K562 (cell line): ENCODE measurements around the gene NR4A2. TPM values are rescaled to one million over a fixed set of nuclear protein-coding genes. Genes with fewer than 3 reads are reported as not detected.

Experiments
- ARID2 ChIP-seq: fragments of 450-650 bp; IDR thresholded peaks from 2 replicates; pipeline ENCODE4 v1.6.1; 2017; ENCODE audit warnings: antibody characterized with exemption, mild to moderate bottlenecking
- BDP1 ChIP-seq: IDR thresholded peaks from 3 replicates; pipeline ENCODE4 v1.6.1; 2011; ENCODE audit not compliant: insufficient read length, insufficient read depth
- CBX8 ChIP-seq: fragments of 200-600 bp; sonication (generic); IDR thresholded peaks from 2 replicates; pipeline ENCODE4 v1.6.1; 2012; ENCODE audit warnings: borderline replicate concordance, mixed run types, low read depth, mild to moderate bottlenecking, moderate library complexity, mixed read lengths, low read length, control low read depth, inconsistent platforms; ENCODE audit not compliant: poor library complexity, severe bottlenecking; ENCODE audit errors: extremely low read depth
- CC2D1A ChIP-seq: fragments of 450-650 bp; IDR thresholded peaks from 2 replicates; pipeline ENCODE4 v1.6.1; 2017; ENCODE audit warnings: mild to moderate bottlenecking
- FUS ChIP-seq: fragments of 200-400 bp; formaldehyde crosslinking; optimal IDR thresholded peaks from 2 replicates; pipeline ENCODE3; 2017; ENCODE audit warnings: low read depth, low read length
- NCOA6 ChIP-seq: fragments of 450-650 bp; IDR thresholded peaks from 2 replicates; pipeline ENCODE4 v1.6.1; 2017; ENCODE audit warnings: mild to moderate bottlenecking
- PTTG1 ChIP-seq: fragments of 450-650 bp; IDR thresholded peaks from 2 replicates; pipeline ENCODE4 v1.6.1; 2016; ENCODE audit warnings: low read depth, mild to moderate bottlenecking, missing genetic modification characterization, missing compliant biosample characterization
- SREBF2 ChIP-seq: sonication (generic); formaldehyde crosslinking; IDR thresholded peaks from 2 replicates; pipeline ENCODE4 v1.4.0; 2020; ENCODE audit warnings: mild to moderate bottlenecking, missing genetic modification reagents
- TCFL5 ChIP-seq: fragments of 250-450 bp; sonication (Bioruptor Pico); conservative IDR thresholded peaks from 2 replicates; pipeline ENCODE4 v1.6.1; 2021; ENCODE audit warnings: mild to moderate bottlenecking, moderate library complexity, matching md5 sums
- THRAP3 ChIP-seq: fragments of 450-650 bp; IDR thresholded peaks from 2 replicates; pipeline ENCODE4 v1.6.1; 2016; ENCODE audit warnings: mild to moderate bottlenecking, inconsistent platforms, borderline replicate concordance
- TOE1 ChIP-seq, 2 experiments: fragments of 450-650 bp in 1 of 2; sonication (generic) in 1 of 2; formaldehyde crosslinking in 1 of 2; IDR thresholded peaks; 2 replicates each; pipeline versions ENCODE4 v1.7.1 to v1.8.0; 2016 to 2022; ENCODE audit warnings: borderline replicate concordance in 2 of 2, mild to moderate bottlenecking in 2 of 2, antibody characterized with exemption in 1 of 2, inconsistent platforms in 1 of 2, low read depth in 1 of 2, missing genetic modification reagents in 1 of 2, moderate library complexity in 1 of 2
- YY1 ChIP-seq, 3 experiments: IDR thresholded peaks; 2 replicates each; pipeline ENCODE4 v1.6.1; 2011; ENCODE audit warnings: low read length in 2 of 3, mild to moderate bottlenecking in 2 of 3, moderate library complexity in 2 of 3, borderline replicate concordance in 1 of 3, control low read depth in 1 of 3, low read depth in 1 of 3; ENCODE audit not compliant: insufficient read depth in 3 of 3, insufficient replicate concordance in 2 of 3, control insufficient read depth in 1 of 3, insufficient read length in 1 of 3; ENCODE audit errors: extremely low read depth in 1 of 3
- ZNF232 ChIP-seq: sonication (generic); formaldehyde crosslinking; IDR thresholded peaks from 2 replicates; pipeline ENCODE4 v1.8.0; 2022; ENCODE audit warnings: mild to moderate bottlenecking, missing genetic modification reagents
- ZNF24 ChIP-seq: fragments of 450-650 bp; IDR thresholded peaks from 2 replicates; pipeline ENCODE4 v1.6.1; 2016
- polyA plus RNA-seq, 8 experiments: library from polyadenylated mRNA; depleted of rRNA in 4 of 8; stranded (reverse) in 5 of 8; unstranded in 3 of 8; fragments of >200 nt; fragmentation: Nextera tagmentation in 2 of 8; fragmentation: Illumina TruSeq in 1 of 8; extraction: Ambion mirVana in 2 of 8; extraction: Trizol in 1 of 8; gene quantifications; 2 replicates each; pipeline versions ENCODE4 v1.2.1 to v1.2.3, GENCODE V29; 2011 to 2014; ENCODE audit warnings: inconsistent platforms in 1 of 8, missing spikeins in 1 of 8
- total RNA-seq, 7 experiments: library from RNA; depleted of rRNA in 6 of 7; stranded (reverse); fragments of >200 nt in 6 of 7; fragmentation: Illumina TruSeq in 2 of 7; extraction: Trizol in 2 of 7; gene quantifications; 2 replicates each; pipeline versions ENCODE4 v1.2.1 to v1.2.3, GENCODE V29; 2011 to 2021; ENCODE audit warnings: low replicate concordance in 1 of 7
- TF ChIP-seq, protein P1 (sequence below): fragments of 450-650 bp; formaldehyde crosslinking; IDR thresholded peaks from 2 replicates; pipeline ENCODE4 v1.4.0; 2022; ENCODE audit warnings: missing genetic modification characterization
- TF ChIP-seq, protein P2 (sequence below): fragments of 450-650 bp; formaldehyde crosslinking; conservative IDR thresholded peaks from 2 replicates; pipeline ENCODE4 v1.4.0; 2022; ENCODE audit warnings: mild to moderate bottlenecking, missing genetic modification characterization
- TF ChIP-seq, protein P3 (sequence below): fragments of 250-450 bp; sonication (Bioruptor Pico); IDR thresholded peaks from 2 replicates; pipeline ENCODE4 v1.5.0; 2021
- TF ChIP-seq, protein P4 (sequence below): fragments of 250-450 bp; sonication (Bioruptor Pico); IDR thresholded peaks from 2 replicates; pipeline ENCODE4 v1.8.0; 2021; ENCODE audit warnings: mild to moderate bottlenecking, moderate library complexity
- TF ChIP-seq, protein P5 (sequence below): sonication (generic); formaldehyde crosslinking; IDR thresholded peaks from 2 replicates; pipeline ENCODE4 v1.8.0; 2023; ENCODE audit warnings: mild to moderate bottlenecking, missing genetic modification reagents

NR4A2 gene
- total and polyA plus RNA-seq, 9 of the 15 experiments (the other 6 are each of a cell fraction or from before 2014, with no cell fraction given) = 0.94 to 5.1 (median 1.3) TPM

DNA sequence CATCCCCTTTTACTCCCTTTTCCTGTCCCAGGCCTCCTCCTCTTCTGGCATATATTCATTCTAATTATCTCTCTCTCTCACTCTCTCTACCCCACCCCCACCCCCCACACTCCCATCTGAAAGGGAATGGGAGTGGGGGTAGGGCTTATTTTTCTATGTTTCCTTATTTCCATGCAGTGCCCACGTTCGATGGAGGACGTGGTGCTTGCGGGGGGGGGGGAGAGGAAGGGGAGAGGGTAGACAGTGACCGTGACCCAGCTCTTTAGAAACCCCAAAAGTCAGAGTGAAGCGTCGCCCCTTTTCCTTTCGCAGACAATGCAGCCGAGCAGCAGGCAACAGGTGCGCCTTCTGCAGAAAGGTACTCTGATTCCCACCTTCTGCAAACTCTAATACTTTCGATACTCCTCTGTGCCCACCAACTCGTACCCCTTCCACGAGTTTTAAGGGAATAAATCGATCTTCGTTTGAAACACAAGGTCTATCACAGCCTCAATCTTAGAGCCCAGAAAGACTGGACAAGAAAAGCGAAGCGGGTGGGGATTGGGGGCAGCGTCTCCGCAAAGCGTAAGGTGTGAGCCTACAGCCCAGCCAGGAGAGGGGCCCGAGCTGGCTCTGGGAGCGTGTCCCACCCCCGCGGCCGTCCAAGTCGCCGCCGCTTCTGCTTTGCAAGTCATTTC, 891 bp upstream of the NR4A2 start (continued):
- TF ChIP-seq, protein P1, sequence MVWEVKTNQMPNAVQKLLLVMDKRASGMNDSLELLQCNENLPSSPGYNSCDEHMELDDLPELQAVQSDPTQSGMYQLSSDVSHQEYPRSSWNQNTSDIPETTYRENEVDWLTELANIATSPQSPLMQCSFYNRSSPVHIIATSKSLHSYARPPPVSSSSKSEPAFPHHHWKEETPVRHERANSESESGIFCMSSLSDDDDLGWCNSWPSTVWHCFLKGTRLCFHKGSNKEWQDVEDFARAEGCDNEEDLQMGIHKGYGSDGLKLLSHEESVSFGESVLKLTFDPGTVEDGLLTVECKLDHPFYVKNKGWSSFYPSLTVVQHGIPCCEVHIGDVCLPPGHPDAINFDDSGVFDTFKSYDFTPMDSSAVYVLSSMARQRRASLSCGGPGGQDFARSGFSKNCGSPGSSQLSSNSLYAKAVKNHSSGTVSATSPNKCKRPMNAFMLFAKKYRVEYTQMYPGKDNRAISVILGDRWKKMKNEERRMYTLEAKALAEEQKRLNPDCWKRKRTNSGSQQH = no peak
- TF ChIP-seq FUS (no peak), THRAP3 (no peak), ZNF232 (CRISPR knock-in tag) (no peak), ARID2 (no peak), BDP1 (no peak), SREBF2 (CRISPR knock-in tag) (no peak), PTTG1 (tag) (no peak), CBX8 (no peak), YY1 (IDR thresholded peaks at IDR 0.05; ENCODE audit: borderline replicate concordance in 1 of 3, control insufficient read depth in 1 of 3, extremely low read depth in 1 of 3, insufficient read depth in 3 of 3, insufficient read length in 1 of 3, insufficient replicate concordance in 2 of 3, low read depth in 1 of 3, low read length in 2 of 3) (no peak), NCOA6 (no peak), TOE1 (IDR thresholded peaks at IDR 0.05; ENCODE audit: borderline replicate concordance) (no peak), TOE1 (CRISPR knock-in tag; IDR thresholded peaks at IDR 0.05; ENCODE audit: borderline replicate concordance, low read depth) (no peak), ZNF24 (no peak), CC2D1A (no peak), TCFL5 (no peak)
- TF ChIP-seq, protein P2, sequence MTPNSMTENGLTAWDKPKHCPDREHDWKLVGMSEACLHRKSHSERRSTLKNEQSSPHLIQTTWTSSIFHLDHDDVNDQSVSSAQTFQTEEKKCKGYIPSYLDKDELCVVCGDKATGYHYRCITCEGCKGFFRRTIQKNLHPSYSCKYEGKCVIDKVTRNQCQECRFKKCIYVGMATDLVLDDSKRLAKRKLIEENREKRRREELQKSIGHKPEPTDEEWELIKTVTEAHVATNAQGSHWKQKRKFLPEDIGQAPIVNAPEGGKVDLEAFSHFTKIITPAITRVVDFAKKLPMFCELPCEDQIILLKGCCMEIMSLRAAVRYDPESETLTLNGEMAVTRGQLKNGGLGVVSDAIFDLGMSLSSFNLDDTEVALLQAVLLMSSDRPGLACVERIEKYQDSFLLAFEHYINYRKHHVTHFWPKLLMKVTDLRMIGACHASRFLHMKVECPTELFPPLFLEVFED (CRISPR knock-in tag) = no peak
- TF ChIP-seq, protein P3, sequence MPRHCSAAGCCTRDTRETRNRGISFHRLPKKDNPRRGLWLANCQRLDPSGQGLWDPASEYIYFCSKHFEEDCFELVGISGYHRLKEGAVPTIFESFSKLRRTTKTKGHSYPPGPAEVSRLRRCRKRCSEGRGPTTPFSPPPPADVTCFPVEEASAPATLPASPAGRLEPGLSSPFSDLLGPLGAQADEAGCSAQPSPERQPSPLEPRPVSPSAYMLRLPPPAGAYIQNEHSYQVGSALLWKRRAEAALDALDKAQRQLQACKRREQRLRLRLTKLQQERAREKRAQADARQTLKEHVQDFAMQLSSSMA = no peak
- TF ChIP-seq, protein P4, sequence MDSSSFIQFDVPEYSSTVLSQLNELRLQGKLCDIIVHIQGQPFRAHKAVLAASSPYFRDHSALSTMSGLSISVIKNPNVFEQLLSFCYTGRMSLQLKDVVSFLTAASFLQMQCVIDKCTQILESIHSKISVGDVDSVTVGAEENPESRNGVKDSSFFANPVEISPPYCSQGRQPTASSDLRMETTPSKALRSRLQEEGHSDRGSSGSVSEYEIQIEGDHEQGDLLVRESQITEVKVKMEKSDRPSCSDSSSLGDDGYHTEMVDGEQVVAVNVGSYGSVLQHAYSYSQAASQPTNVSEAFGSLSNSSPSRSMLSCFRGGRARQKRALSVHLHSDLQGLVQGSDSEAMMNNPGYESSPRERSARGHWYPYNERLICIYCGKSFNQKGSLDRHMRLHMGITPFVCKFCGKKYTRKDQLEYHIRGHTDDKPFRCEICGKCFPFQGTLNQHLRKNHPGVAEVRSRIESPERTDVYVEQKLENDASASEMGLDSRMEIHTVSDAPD (CRISPR knock-in tag) = no peak
- TF ChIP-seq, protein P5, sequence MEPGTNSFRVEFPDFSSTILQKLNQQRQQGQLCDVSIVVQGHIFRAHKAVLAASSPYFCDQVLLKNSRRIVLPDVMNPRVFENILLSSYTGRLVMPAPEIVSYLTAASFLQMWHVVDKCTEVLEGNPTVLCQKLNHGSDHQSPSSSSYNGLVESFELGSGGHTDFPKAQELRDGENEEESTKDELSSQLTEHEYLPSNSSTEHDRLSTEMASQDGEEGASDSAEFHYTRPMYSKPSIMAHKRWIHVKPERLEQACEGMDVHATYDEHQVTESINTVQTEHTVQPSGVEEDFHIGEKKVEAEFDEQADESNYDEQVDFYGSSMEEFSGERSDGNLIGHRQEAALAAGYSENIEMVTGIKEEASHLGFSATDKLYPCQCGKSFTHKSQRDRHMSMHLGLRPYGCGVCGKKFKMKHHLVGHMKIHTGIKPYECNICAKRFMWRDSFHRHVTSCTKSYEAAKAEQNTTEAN = no peak
